Stomach (tissue), 4 donors: ENCODE measurements around the gene TECPR1.

Experiments used
- CTCF ChIP-seq, 7 experiments: fragments of 450-650 bp in 4 of 7; fragments of 200-600 bp in 3 of 7; sonication (generic) in 3 of 7; IDR thresholded peaks; one replicate each; pipeline ENCODE4 v1.5.1; 2016 to 2019; ENCODE audit warnings: antibody characterized with exemption in 7 of 7, control low read depth in 2 of 7, mild to moderate bottlenecking in 1 of 7
- EP300 ChIP-seq: sonication (generic); formaldehyde crosslinking; IDR thresholded peaks from one replicate; pipeline ENCODE4 v1.6.1; 2017; ENCODE audit warnings: antibody characterized with exemption
- POLR2A ChIP-seq, 4 donors: fragments of 450-650 bp; IDR thresholded peaks; one replicate each; pipeline ENCODE4 v1.6.1; 2016; ENCODE audit warnings: antibody characterized with exemption in 4 of 4, control low read depth in 2 of 4, mild to moderate bottlenecking in 1 of 4, moderate library complexity in 1 of 4
- POLR2AphosphoS5 ChIP-seq, 3 donors: sonication (generic); formaldehyde crosslinking; IDR thresholded peaks; one replicate each; pipeline ENCODE4 v1.6.1; 2016; ENCODE audit warnings: antibody characterized with exemption in 3 of 3

GRCh38 chr7:98213296-98213887 lies 38.6 kb downstream of the TECPR1 start:
- TF ChIP-seq CTCF (IDR thresholded peaks at IDR 0.05) = no peak
- no peak for TF ChIP-seq POLR2A (IDR thresholded peaks at IDR 0.05)
- TF ChIP-seq POLR2AphosphoS5 (IDR thresholded peaks at IDR 0.05) = no peak
- no peak for TF ChIP-seq EP300
